ENCODE measurements around the gene DEPDC5. TPM values are rescaled to one million over a fixed set of nuclear protein-coding genes. Genes with fewer than 3 reads are reported as not detected.

The DEPDC5 gene
- total RNA-seq, 1 experiment from 2014 or later, result 40.2 TPM

DNA sequence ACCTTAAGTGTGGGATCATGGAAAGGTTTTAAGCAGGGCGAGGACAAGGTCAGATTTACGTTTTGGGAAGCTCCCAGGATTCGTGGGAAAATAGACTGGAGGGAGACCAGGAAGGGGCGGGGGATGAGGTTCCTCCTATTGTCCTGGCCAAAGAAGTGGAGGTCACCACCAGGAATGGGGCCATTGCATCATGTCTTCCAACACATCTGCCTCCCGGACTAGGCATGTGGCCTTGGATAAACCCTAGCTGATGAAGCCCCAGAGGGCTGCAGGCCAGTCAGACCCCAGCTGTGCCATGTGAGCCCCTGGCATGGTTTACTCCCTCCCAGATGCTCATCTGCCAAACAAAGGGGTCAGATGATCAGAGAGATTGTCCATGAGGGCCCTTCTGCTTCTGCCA, 179.0 kb downstream of the DEPDC5 start:
- Histone ChIP-seq H2AFZ (ENCODE audit: low read length) (no peak overlapping the region), H3K9me2 (replicated peaks; ENCODE audit: insufficient read depth, low read length) (no peaks in the 10 kb centered on the region), H3K79me2 (ENCODE audit: low read length) (no peaks in the 10 kb centered on the region), H3K27ac (ENCODE audit: low read length) (no peak overlapping the region), H3K4me1 (ENCODE audit: low read length) (no peaks in the 10 kb centered on the region; the same call in 1 of the 2 replicates), H3K9ac (ENCODE audit: low read length) (no peak overlapping the region), H3K4me3 (ENCODE audit: low read length) (no peak overlapping the region), H3K36me3 (ENCODE audit: insufficient read depth, low read length) (no peaks in the 10 kb centered on the region), H3K4me2 (ENCODE audit: low read depth, low read length, poor library complexity, severe bottlenecking) (no peak overlapping the region), H4K20me1 (ENCODE audit: insufficient read depth, low read depth, low read length) (no peaks in the 10 kb centered on the region), H3K27me3 (ENCODE audit: low read length) (no peaks in the 10 kb centered on the region), H3K9me3 (ENCODE audit: low read length) (no peaks in the 10 kb centered on the region)
- no peak for DNase-seq

DNA sequence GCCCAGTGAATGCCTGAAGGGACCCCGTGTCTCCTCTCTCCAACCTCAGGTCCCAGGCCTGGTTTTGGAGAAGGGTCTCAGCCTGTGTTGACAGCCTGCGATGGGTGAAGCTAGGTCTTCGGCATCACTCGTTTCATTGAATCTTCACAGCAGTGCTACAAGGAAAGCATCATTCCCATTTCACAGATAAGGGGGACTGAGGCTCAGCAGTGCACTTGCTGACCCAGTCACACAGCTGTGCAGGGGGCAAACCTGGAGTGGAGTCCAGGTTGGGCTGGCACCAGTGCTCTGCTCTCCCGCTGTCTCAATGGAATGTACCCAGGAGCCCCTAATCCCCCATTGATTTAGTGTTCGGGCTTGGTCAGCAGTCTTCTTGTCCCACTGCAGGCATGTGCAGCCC, 179.6 kb downstream of the DEPDC5 start:
- H3K9ac ChIP-seq (ENCODE audit: low read length), result no peak overlapping the region
- H3K27ac ChIP-seq (ENCODE audit: low read length), result no peak overlapping the region
- no peaks in the 10 kb centered on the region for H3K9me3 ChIP-seq (ENCODE audit: low read length)
- H4K20me1 ChIP-seq (ENCODE audit: insufficient read depth, low read depth, low read length), result no peaks in the 10 kb centered on the region
- no peaks in the 10 kb centered on the region for H3K27me3 ChIP-seq (ENCODE audit: low read length)
- H3K4me2 ChIP-seq (ENCODE audit: low read depth, low read length, poor library complexity, severe bottlenecking), result no peak overlapping the region
- no peak for DNase-seq
- H2AFZ ChIP-seq (ENCODE audit: low read length), result no peak overlapping the region
- H3K36me3 ChIP-seq (ENCODE audit: insufficient read depth, low read length), result no peaks in the 10 kb centered on the region
- H3K4me3 ChIP-seq (ENCODE audit: low read length), result no peak overlapping the region
- no peaks in the 10 kb centered on the region for H3K79me2 ChIP-seq (ENCODE audit: low read length)
- H3K9me2 ChIP-seq (replicated peaks; ENCODE audit: insufficient read depth, low read length), result no peaks in the 10 kb centered on the region
- no peaks in the 10 kb centered on the region for H3K4me1 ChIP-seq (ENCODE audit: low read length)

DNA sequence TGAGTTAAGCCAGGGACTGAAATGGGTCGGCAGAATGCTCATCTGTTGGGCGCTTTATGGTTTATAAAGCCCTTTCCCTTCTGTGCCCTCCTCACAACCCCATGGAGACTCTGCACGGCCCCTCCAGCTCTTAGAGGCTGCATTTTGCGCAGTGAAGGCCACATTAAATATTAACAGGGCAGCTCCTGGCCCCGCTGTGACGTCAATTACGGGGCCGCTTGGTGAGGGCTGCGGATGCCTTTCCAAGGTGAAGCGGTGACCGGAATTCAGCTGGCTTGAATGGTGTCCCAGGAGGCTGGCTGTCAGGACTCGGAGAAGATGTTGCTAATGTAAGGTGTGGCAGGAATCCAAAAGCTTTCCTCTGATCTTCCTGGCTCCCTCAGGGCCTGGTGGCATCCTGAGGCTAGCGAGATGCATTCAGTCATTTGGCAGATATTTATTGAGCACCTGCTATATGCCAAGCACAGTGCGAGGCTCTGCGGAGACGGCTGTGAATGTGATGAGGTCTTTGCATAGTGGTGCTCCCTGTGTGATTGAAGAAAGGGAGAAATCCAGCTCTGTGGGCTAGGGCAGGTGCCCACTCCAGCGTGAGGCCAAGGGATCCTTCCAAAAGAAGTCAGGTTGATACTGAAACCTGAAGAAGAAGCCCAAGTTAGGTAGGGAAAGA, 180.1 kb downstream of the DEPDC5 start:
- Histone ChIP-seq H3K9me2 (replicated peaks; ENCODE audit: insufficient read depth, low read length) (no peaks in the 10 kb centered on the region), H3K9me3 (ENCODE audit: low read length) (no peaks in the 10 kb centered on the region), H3K36me3 (ENCODE audit: insufficient read depth, low read length) (no peaks in the 10 kb centered on the region), H3K27ac (ENCODE audit: low read length) (no peak overlapping the region), H4K20me1 (ENCODE audit: insufficient read depth, low read depth, low read length) (no peaks in the 10 kb centered on the region), H3K27me3 (ENCODE audit: low read length) (no peaks in the 10 kb centered on the region), H3K9ac (ENCODE audit: low read length) (no peak overlapping the region), H2AFZ (ENCODE audit: low read length) (no peak overlapping the region), H3K79me2 (ENCODE audit: low read length) (no peaks in the 10 kb centered on the region), H3K4me3 (ENCODE audit: low read length) (no peak overlapping the region), H3K4me2 (ENCODE audit: low read depth, low read length, poor library complexity, severe bottlenecking) (no peak overlapping the region), H3K4me1 (ENCODE audit: low read length) (no peaks in the 10 kb centered on the region)
- no peak for DNase-seq

DNA sequence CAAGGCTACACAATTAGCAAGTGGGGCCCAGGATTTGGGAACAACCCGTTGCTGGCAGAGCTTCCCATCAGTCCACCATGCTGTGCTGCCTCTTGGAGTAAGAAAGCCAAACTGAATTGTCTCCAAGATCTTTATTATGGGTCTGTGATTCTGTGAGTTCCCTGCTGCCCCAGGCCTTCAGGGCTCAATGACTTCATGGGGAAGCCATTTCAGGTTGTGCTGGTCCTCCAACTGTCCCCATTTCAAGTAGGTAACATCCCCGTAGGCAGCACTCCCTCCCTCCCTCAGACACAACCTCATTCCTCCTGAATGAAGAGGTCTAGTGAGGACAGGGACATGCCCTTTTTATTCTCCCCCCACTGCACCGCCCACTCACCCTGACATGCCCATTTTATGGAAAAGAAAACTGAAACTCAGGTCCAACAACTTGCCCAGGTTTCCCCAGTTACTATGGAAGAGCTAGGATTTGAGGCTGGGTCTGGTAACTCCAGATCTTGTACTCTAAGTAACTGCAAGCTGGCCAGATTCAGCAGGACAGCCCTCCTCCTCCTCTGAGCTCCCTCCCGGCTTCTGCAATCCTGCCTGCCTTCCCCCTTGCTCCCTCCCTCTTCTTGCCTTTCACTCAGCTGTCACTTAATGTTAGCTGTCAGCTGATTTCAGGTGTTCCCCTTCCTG, 182.3 kb downstream of the DEPDC5 start:
- Histone ChIP-seq H3K79me2 (ENCODE audit: low read length) (no peaks in the 10 kb centered on the region), H3K9me3 (ENCODE audit: low read length) (no peaks in the 10 kb centered on the region), H3K4me3 (ENCODE audit: low read length) (no peak overlapping the region), H4K20me1 (ENCODE audit: insufficient read depth, low read depth, low read length) (no peaks in the 10 kb centered on the region), H2AFZ (ENCODE audit: low read length) (no peak overlapping the region), H3K4me2 (ENCODE audit: low read depth, low read length, poor library complexity, severe bottlenecking) (no peak overlapping the region), H3K36me3 (ENCODE audit: insufficient read depth, low read length) (no peaks in the 10 kb centered on the region), H3K9me2 (replicated peaks; ENCODE audit: insufficient read depth, low read length) (no peaks in the 10 kb centered on the region), H3K27ac (ENCODE audit: low read length) (no peak overlapping the region), H3K27me3 (ENCODE audit: low read length) (no peaks in the 10 kb centered on the region), H3K9ac (ENCODE audit: low read length) (no peak overlapping the region), H3K4me1 (ENCODE audit: low read length) (no peaks in the 10 kb centered on the region)
- no peak for DNase-seq

DNA sequence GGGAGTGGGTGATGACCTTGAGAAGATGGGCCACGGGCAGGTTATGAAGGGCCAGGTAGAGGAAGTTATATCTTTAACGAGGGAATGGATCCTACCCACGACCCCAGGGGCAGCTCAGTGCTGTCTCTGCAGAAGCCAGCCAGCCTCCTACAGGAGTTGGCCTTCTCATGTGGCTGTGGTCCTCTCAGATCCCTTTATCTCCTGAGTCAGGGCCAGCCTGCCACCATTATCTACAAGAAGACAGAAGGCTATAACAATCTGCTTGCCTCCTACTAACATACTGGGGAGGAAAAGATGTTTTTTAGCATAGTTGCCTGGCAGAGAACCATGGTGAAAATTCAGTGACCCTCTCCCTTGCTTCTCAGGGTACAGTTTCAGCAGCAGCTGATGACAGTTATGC, 183.5 kb downstream of the DEPDC5 start:
- Histone ChIP-seq H3K36me3 (ENCODE audit: insufficient read depth, low read length) (no peaks in the 10 kb centered on the region), H3K9ac (ENCODE audit: low read length) (no peak overlapping the region), H3K9me2 (replicated peaks; ENCODE audit: insufficient read depth, low read length) (no peaks in the 10 kb centered on the region), H3K4me2 (ENCODE audit: low read depth, low read length, poor library complexity, severe bottlenecking) (no peak overlapping the region), H2AFZ (ENCODE audit: low read length) (no peak overlapping the region), H3K4me1 (ENCODE audit: low read length) (no peaks in the 10 kb centered on the region), H4K20me1 (ENCODE audit: insufficient read depth, low read depth, low read length) (no peaks in the 10 kb centered on the region), H3K27ac (ENCODE audit: low read length) (no peak overlapping the region), H3K27me3 (ENCODE audit: low read length) (no peaks in the 10 kb centered on the region), H3K4me3 (ENCODE audit: low read length) (no peak overlapping the region), H3K9me3 (ENCODE audit: low read length) (no peaks in the 10 kb centered on the region), H3K79me2 (ENCODE audit: low read length) (no peaks in the 10 kb centered on the region)
- no peak for DNase-seq

DNA sequence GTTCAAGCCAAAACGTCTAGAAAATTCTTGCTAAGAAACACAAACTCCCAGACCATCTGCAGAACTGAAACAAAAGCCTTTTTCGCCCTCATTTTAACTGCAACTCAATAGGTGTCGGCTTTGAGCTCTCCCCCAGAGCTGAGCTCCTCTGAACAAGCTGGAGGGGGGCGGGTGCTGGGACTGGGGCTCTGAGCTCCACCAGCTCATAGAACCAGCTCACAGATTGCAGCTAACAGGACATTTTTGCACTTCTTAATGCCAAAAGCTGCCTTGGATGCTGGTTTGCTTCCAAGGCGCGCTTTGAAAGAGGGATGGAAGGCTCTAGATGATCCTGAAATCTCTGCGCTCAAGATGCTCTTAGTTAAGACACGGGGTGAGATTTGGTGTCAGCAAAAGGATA, 184.5 kb downstream of the DEPDC5 start:
- Histone ChIP-seq H3K27ac (ENCODE audit: low read length) (no peak overlapping the region), H3K4me2 (ENCODE audit: low read depth, low read length, poor library complexity, severe bottlenecking) (no peak overlapping the region), H3K27me3 (ENCODE audit: low read length) (no peaks in the 10 kb centered on the region), H3K9me3 (ENCODE audit: low read length) (no peaks in the 10 kb centered on the region), H3K4me1 (ENCODE audit: low read length) (peaks cover 3% of the 10 kb centered on the region), H3K9ac (ENCODE audit: low read length) (no peak overlapping the region), H3K4me3 (ENCODE audit: low read length) (no peak overlapping the region), H3K9me2 (replicated peaks; ENCODE audit: insufficient read depth, low read length) (no peaks in the 10 kb centered on the region), H4K20me1 (ENCODE audit: insufficient read depth, low read depth, low read length) (no peaks in the 10 kb centered on the region), H3K36me3 (ENCODE audit: insufficient read depth, low read length) (no peaks in the 10 kb centered on the region), H3K79me2 (ENCODE audit: low read length) (no peaks in the 10 kb centered on the region), H2AFZ (ENCODE audit: low read length) (no peak overlapping the region)
- DNase-seq, result no peak

DNA sequence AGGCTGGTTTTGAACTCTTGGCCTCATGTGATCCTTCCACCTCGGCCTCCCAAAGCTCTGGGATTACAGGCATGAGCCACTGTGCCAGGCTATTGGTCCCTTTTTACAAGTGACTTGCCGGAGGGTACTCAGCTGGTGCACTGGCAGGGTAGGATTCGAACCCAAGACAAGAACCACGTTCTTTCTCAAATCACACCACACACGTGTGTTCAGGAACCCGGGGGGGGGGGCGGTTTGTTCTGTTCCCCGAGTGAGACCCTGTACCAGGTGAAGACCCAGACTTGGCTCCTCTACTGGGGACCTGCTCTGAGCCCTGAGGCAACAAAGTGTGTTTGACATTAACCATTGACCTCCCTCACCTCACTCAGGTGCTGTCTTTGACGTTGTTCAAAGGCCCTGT, 186.7 kb downstream of the DEPDC5 start:
- H3K4me3 ChIP-seq (ENCODE audit: low read length), result no peak overlapping the region
- H3K4me1 ChIP-seq (ENCODE audit: low read length), result peaks cover 12% of the 10 kb centered on the region
- peaks cover 11% of the 10 kb centered on the region for H3K79me2 ChIP-seq (ENCODE audit: low read length)
- no peak overlapping the region for H3K9ac ChIP-seq (ENCODE audit: low read length)
- H2AFZ ChIP-seq (ENCODE audit: low read length), result no peak overlapping the region
- no peak for DNase-seq
- H4K20me1 ChIP-seq (ENCODE audit: insufficient read depth, low read depth, low read length), result no peaks in the 10 kb centered on the region
- no peaks in the 10 kb centered on the region for H3K27me3 ChIP-seq (ENCODE audit: low read length)
- H3K9me2 ChIP-seq (replicated peaks; ENCODE audit: insufficient read depth, low read length), result no peaks in the 10 kb centered on the region
- H3K27ac ChIP-seq (ENCODE audit: low read length), result no peak overlapping the region
- H3K9me3 ChIP-seq (ENCODE audit: low read length), result no peaks in the 10 kb centered on the region
- H3K36me3 ChIP-seq (ENCODE audit: insufficient read depth, low read length), result no peaks in the 10 kb centered on the region
- H3K4me2 ChIP-seq (ENCODE audit: low read depth, low read length, poor library complexity, severe bottlenecking), result no peak overlapping the region

DNA sequence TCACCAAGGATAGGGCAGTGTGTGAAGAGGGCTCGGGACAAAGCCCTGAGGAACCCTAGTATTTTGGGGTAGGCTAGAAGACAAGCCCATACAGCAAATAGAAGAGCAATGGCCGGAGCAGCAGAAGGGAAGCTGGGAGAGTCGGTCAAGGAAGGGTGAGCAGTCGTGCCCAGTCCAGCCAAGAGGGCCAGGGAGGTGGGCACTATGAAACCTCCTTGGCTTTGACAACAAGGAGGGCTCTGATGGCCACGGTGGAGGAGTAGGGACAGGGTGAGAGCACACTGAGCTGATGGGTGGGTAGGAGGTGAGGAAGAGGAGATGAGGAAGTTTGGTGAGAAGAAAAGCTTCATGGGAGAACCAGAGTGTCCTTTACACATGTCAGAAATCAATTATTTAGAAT, 188.3 kb downstream of the DEPDC5 start:
- Histone ChIP-seq H3K4me3 (ENCODE audit: low read length) (no peak overlapping the region), H3K9me3 (ENCODE audit: low read length) (no peaks in the 10 kb centered on the region), H4K20me1 (ENCODE audit: insufficient read depth, low read depth, low read length) (no peaks in the 10 kb centered on the region), H3K4me2 (ENCODE audit: low read depth, low read length, poor library complexity, severe bottlenecking) (no peak overlapping the region), H2AFZ (ENCODE audit: low read length) (no peak overlapping the region), H3K36me3 (ENCODE audit: insufficient read depth, low read length) (no peaks in the 10 kb centered on the region), H3K4me1 (ENCODE audit: low read length) (peaks cover 28% of the 10 kb centered on the region), H3K9ac (ENCODE audit: low read length) (no peak overlapping the region; the same call in 1 of the 2 replicates), H3K9me2 (replicated peaks; ENCODE audit: insufficient read depth, low read length) (no peaks in the 10 kb centered on the region), H3K27ac (ENCODE audit: low read length) (no peak overlapping the region), H3K27me3 (ENCODE audit: low read length) (no peaks in the 10 kb centered on the region), H3K79me2 (ENCODE audit: low read length) (peaks cover 27% of the 10 kb centered on the region)
- no peak for DNase-seq
